Activated CD8-positive, alpha-beta T cell treated with anti-CD3 and anti-CD28 coated beads for 36 hours (primary cell): ENCODE measurements around the gene MRPL22. TPM values are rescaled to one million over a fixed set of nuclear protein-coding genes. Genes with fewer than 3 reads are reported as not detected.
A peak's percentile ranks its signal among the peaks of the same experiment; 100 is the strongest.

Source experiments
- ATAC-seq: fragments of 200-7000 bp; cut with Tn5 transposase; one replicate; pipeline ENCODE4 v1.10.0; 2021; ENCODE audit warnings: mild to moderate bottlenecking, moderate library complexity
- CTCF ChIA-PET: fragments of 350-600 bp; sonication (Branson Sonifier 250); formaldehyde crosslinking; loops from one replicate; lab custom pipeline; 2021; ENCODE audit warnings: antibody characterized with exemption; lab: Charles Lee
- POLR2A ChIA-PET: fragments of 350-600 bp; sonication (Branson Sonifier 250); formaldehyde crosslinking; loops from one replicate; lab custom pipeline; 2021; ENCODE audit warnings: antibody characterized with exemption; lab: Charles Lee
- DNase-seq: peaks from one replicate; pipeline ENCODE4 v3.0.0-alpha.2; 2020
- H3K27ac Mint-ChIP-seq: one replicate; pipeline ENCODE4 v1.8.0; 2021; ENCODE audit warnings: mild to moderate bottlenecking, mixed read lengths
- H3K27me3 Mint-ChIP-seq: one replicate; pipeline ENCODE4 v1.8.0; 2021; ENCODE audit warnings: mixed read lengths
- H3K36me3 Mint-ChIP-seq: one replicate; pipeline ENCODE4 v1.8.0; 2021; ENCODE audit warnings: low read depth, mixed read lengths
- H3K4me1 Mint-ChIP-seq: one replicate; pipeline ENCODE4 v1.8.0; 2021; ENCODE audit warnings: low read depth, mixed read lengths
- H3K4me3 Mint-ChIP-seq: one replicate; pipeline ENCODE4 v1.8.0; 2021; ENCODE audit warnings: mild to moderate bottlenecking, moderate library complexity, mixed read lengths
- H3K9me3 Mint-ChIP-seq: one replicate; pipeline ENCODE4 v1.8.0; 2021; ENCODE audit warnings: mixed read lengths
- CTCF ChIP-seq: fragments of 200-600 bp; IDR thresholded peaks from one replicate; pipeline ENCODE4 v1.8.0; 2022; ENCODE audit warnings: antibody characterized with exemption, mild to moderate bottlenecking
- intact Hi-C: fragments of 100-400 bp; cut with micrococcal nuclease; formaldehyde crosslinking; loops from one replicate; pipeline ENCODE4 v1.10.0; 2022
- total RNA-seq, 2 experiments: library from RNA; stranded (reverse); gene quantifications; one replicate each; pipeline ENCODE4 v1.2.3, GENCODE V29; 2021

The MRPL22 gene
- total RNA-seq, result 10 to 100 TPM; 80.4 to 84.7 TPM

GRCh38 chr5:154940772-154941620, at the start of gene MRPL22:
Gene MRPL22 (plus strand): TSS chr5:154941073. CDS start chr5:154941111, 38 bp downstream.
- intact Hi-C loops, result no loop called here
- no peaks in the 10 kb centered on the region for H3K27me3 Mint-ChIP-seq
- ATAC-seq, result peak; percentile 64
- no peaks in the 10 kb centered on the region for H3K9me3 Mint-ChIP-seq
- peak; percentile 96 for DNase-seq
- H3K27ac Mint-ChIP-seq, result peak within 1 kb of the TSS; percentile 95
- POLR2A ChIA-PET, result interaction anchor here (0.7 to 1.0 kb wide), 2 partner anchors 10 to 27 kb away, joined by 3 read pairs; no protein-coding TSS in a partner anchor
- H3K4me1 Mint-ChIP-seq, result peaks cover 42% of the 10 kb centered on the region
- peaks cover 2% of the 10 kb centered on the region for H3K36me3 Mint-ChIP-seq
- CTCF ChIA-PET, result no interaction called here
- peak within 1 kb of the TSS; percentile 91 for H3K4me3 Mint-ChIP-seq
- no peak for TF ChIP-seq CTCF

DNA sequence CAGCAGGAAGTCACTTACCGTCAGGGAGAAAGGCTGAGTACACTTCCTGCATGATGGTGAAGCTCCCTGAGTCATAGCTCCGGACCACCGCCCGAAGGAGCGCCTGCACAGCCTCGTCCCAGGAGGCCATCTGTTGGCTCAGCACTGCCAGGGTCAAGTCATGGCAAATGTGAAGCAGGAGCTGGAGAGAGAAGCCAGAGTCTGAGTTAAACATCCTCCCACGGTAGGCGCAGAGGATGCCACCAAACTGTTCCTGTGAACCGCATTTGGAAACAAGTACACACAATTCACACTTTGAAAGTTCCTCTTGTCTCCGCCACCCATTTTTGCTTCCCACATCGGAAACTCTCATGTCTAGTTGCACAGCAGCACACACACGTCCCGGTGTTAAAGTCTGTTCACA, 48.5 kb upstream of the MRPL22 start:
- intact Hi-C loops, result no loop called here
- H3K9me3 Mint-ChIP-seq, result peaks cover under 1% of the 10 kb centered on the region
- ChIA-PET CTCF (no interaction called here), POLR2A (no interaction called here)
- no peak overlapping the region for H3K27ac Mint-ChIP-seq
- H3K4me3 Mint-ChIP-seq, result no peak overlapping the region
- H3K27me3 Mint-ChIP-seq, result no peaks in the 10 kb centered on the region
- H3K36me3 Mint-ChIP-seq, result peaks cover 60% of the 10 kb centered on the region
- ATAC-seq, result no peak
- TF ChIP-seq CTCF, result no peak
- DNase-seq, result no peak
- no peaks in the 10 kb centered on the region for H3K4me1 Mint-ChIP-seq

GRCh38 chr5:154893381-154893780, 47.5 kb upstream of the MRPL22 start:
- TF ChIP-seq CTCF, result no peak
- DNase-seq (no peak), ATAC-seq (no peak)
- POLR2A ChIA-PET, result no interaction called here
- Mint-ChIP-seq H3K27ac (no peak overlapping the region), H3K27me3 (no peaks in the 10 kb centered on the region), H3K4me3 (no peak overlapping the region), H3K36me3 (peaks cover 57% of the 10 kb centered on the region), H3K4me1 (no peaks in the 10 kb centered on the region), H3K9me3 (no peaks in the 10 kb centered on the region)
- intact Hi-C loops, result no loop called here
- CTCF ChIA-PET, result interaction anchor here (0.6 kb wide), 1 partner anchor 49 kb away, joined by 3 read pairs; no protein-coding TSS in a partner anchor

- CTCF ChIA-PET, result interaction anchor here (1.5 kb wide), 1 partner anchor 8 kb away, joined by 6 read pairs; no protein-coding TSS in a partner anchor
- TF ChIP-seq CTCF, result no peak
- POLR2A ChIA-PET, result interaction anchor here (1.0 kb wide), 1 partner anchor 242 kb away, joined by 3 read pairs; no protein-coding TSS in a partner anchor
- Mint-ChIP-seq H3K4me1 (no peaks in the 10 kb centered on the region), H3K27ac (no peak overlapping the region), H3K27me3 (no peaks in the 10 kb centered on the region), H3K36me3 (peaks cover 52% of the 10 kb centered on the region), H3K4me3 (no peak overlapping the region), H3K9me3 (no peaks in the 10 kb centered on the region)
- intact Hi-C loops, result no loop called here
- no peak for DNase-seq
- no peak for ATAC-seq
Measured at GRCh38 chr5:154895606-154896561, 45.0 kb upstream of the MRPL22 start.
